ENCODE data around the gene WDR81. TPM values are rescaled to one million over a fixed set of nuclear protein-coding genes. Genes with fewer than 3 reads are reported as not detected.
"Not testable (repeated sequence)": the region's sequence is repeated elsewhere in the genome, so short reads cannot be mapped to it uniquely, and the experiment has no call there.

The WDR81 gene
- total RNA-seq, 1 donor from 2014 or later = 70.4 TPM

- intact Hi-C loops (cut with DNase I) = no loop called here
- H3K4me1 ChIP-seq = no peaks in the 10 kb centered on the region
- no peaks in the 10 kb centered on the region for H3K27me3 ChIP-seq
- no peaks in the 10 kb centered on the region for H3K9me3 ChIP-seq
- H3K36me3 ChIP-seq = peaks cover 26 to 56% of the 10 kb centered on the region in 2 donors
- H3K4me3 ChIP-seq = no peak overlapping the region
- H3K27ac ChIP-seq = no peak overlapping the region
- no peak for TF ChIP-seq CTCF (IDR thresholded peaks at IDR 0.05)
- DNase-seq (ENCODE audit: low spot score in 2 of 2) = no peak
These were observed 10.9 kb downstream of the WDR81 start for GRCh38 chr17:1735418-1735817.

- Histone ChIP-seq H3K27ac (no peak overlapping the region), H3K27me3 (no peaks in the 10 kb centered on the region), H3K4me1 (no peaks in the 10 kb centered on the region), H3K9me3 (no peaks in the 10 kb centered on the region), H3K4me3 (no peak overlapping the region), H3K36me3 (peaks cover 26 to 51% of the 10 kb centered on the region in 2 donors)
- intact Hi-C loops (cut with DNase I) = no loop called here
- TF ChIP-seq CTCF (IDR thresholded peaks at IDR 0.05) = no peak
- DNase-seq (ENCODE audit: low spot score in 2 of 2) = no peak
These were observed 11.4 kb downstream of the WDR81 start for GRCh38 chr17:1735834-1736347.

- no peaks in the 10 kb centered on the region for H3K9me3 ChIP-seq
- H3K4me1 ChIP-seq = no peaks in the 10 kb centered on the region
- no peaks in the 10 kb centered on the region for H3K27me3 ChIP-seq
- no peak overlapping the region for H3K4me3 ChIP-seq
- H3K27ac ChIP-seq = peak overlapping the region in 1 of 2 donors; percentile 6
- intact Hi-C loops (cut with DNase I) = no loop called here
- peaks cover 26 to 48% of the 10 kb centered on the region in 2 donors for H3K36me3 ChIP-seq
- no peak for DNase-seq (ENCODE audit: low spot score in 2 of 2)
- no peak for TF ChIP-seq CTCF (IDR thresholded peaks at IDR 0.05)
These were observed 12.1 kb downstream of the WDR81 start for GRCh38 chr17:1736348-1737281.

- Histone ChIP-seq H3K27me3 (no peaks in the 10 kb centered on the region), H3K27ac (no peak overlapping the region), H3K36me3 (peaks cover 26 to 42% of the 10 kb centered on the region in 2 donors), H3K9me3 (no peaks in the 10 kb centered on the region), H3K4me1 (no peaks in the 10 kb centered on the region), H3K4me3 (no peak overlapping the region)
- no peak for DNase-seq (ENCODE audit: low spot score in 2 of 2)
- intact Hi-C loops (cut with DNase I) = no loop called here
- TF ChIP-seq CTCF (IDR thresholded peaks at IDR 0.05) = no peak
These were observed 13.2 kb downstream of the WDR81 start for GRCh38 chr17:1737531-1738291.

- DNase-seq (ENCODE audit: low spot score in 2 of 2); H3K27ac ChIP-seq; intact Hi-C loops (cut with DNase I); H3K9me3 ChIP-seq; H3K4me1 ChIP-seq; H3K4me3 ChIP-seq; H3K27me3 ChIP-seq: not testable (repeated sequence)
- H3K36me3 ChIP-seq = peaks cover 11 to 14% of the 10 kb centered on the region in 2 donors
These were observed 17.4 kb downstream of the WDR81 start for GRCh38 chr17:1741899-1742298.
